ENCODE measurements around the gene NAA16. TPM values are rescaled to one million over a fixed set of nuclear protein-coding genes. Genes with fewer than 3 reads are reported as not detected.

NAA16 gene
- total RNA-seq, 1 experiment from 2014 or later: 7.5 TPM

GRCh38 chr13:41302743-41303142 lies 8.3 kb upstream of the NAA16 start:
- DNase-seq (ENCODE audit: extremely low read depth, low read depth): no peak

- DNase-seq (ENCODE audit: extremely low read depth, low read depth): no peak
These were observed 6.5 kb upstream of the NAA16 start for GRCh38 chr13:41304551-41304950.

DNA sequence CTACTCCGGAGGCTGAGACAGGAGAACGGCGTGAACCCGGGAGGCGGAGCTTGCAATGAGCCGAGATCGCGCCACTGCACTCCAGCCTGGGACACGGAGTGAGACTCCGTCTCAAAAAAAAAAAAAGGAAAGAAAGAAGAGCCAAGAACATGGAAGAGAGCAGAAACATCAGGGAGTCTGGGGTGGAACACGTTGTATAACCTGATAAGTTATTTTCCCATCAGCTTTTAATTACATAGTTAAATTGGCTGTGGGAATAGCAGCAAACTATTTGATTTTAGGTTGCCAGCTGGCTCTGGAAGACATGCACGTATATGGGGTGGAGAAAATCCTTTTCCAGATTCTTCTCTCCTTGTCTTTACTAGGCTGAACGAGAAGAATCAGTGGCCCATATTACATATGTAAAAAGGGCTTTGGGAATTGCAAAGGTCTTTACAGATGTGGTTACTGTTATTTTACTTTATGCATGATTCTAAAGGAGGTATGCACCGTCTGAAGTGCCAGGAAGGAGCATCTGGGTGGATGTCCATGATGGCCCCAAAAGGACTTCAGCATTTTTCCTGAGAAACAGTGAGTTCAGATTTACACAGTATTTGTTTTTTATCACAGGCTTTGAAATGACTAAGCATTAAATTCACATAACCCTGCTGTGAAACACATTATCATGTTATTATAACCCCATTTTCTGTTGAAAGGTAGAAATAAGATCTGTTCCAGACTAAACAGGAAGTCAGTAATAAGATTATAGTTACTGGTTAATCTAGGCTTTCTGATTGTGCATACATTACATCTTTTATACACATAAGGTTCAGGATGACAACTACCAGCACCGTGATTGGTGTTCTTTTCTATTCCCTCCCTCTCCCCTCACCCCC lies 4.6 kb upstream of the NAA16 start:
- DNase-seq (ENCODE audit: extremely low read depth, low read depth): no peak

DNA sequence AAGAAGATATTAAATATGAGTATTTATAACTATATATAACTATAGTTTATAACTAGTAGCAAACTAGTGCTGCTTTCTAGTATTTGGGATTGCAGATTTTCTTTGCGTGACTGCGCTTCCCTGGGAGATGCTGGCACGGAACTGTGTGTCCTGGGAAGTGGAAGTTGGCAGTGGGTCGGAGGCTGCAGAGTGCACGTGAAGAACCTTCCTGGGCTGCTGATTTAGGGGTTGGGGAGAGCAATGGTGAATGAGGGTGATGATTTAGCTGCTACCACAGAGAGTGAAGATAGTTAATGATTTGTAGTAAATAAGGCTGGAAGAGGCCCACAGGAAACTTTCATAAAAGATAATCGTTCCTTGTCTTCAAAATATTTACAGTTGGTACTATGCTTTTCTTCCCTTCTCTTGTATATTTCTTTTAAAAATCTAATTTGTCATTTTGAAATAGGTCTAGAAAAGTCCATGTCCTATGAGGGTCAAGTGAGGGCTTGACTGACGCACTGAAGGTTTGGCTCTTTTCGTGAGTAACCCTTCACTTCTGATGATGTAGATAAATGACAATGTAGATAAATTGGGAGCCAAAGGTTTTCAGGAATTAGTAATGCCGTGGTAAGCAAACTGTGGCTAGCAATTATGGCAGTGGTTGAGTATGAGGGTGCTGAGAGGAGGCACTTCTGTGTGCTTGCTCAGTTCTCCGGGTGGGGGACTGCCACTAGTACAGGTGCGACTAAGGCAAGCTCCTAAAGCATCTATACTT lies 3.0 kb upstream of the NAA16 start:
- DNase-seq (ENCODE audit: extremely low read depth, low read depth): no peak

DNA sequence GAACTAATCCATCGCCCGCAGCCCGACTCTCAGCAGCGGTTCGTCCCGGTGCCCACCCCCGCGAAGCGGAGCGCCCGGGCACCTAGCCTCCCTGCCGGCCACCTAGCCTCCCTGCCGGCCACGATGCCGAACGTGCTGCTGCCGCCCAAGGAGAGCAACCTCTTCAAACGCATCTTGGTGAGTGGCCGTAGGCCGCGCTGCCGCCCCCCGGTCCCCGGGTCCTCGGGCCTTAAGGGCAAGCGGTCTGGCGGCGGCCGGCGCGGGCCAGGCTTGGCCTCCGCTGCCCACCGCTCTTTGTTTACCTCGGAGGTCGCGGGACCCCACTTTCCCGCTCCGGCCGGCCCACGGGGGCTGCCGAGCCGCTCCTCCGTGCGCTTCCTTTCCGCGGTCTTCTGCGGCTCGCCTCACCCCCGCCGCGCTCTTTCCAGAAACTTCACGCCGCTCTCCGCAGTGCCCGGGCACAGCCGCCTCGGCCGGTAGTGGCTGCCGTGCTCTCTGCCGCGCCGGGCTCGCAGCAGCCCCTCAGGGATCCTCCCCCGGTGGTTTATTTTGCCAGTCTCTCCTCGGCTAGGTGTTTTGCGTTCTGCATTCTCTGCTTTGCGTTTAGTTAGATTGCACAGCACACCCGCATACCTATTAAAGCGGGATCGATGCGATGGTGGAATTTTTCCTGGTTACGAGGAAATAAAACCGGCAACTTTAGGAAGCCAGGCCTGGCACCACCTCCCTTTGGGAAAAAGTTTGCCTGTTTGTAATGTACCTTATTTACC lies 524 bp downstream of the NAA16 start:
- DNase-seq (ENCODE audit: extremely low read depth, low read depth): no peak

DNA sequence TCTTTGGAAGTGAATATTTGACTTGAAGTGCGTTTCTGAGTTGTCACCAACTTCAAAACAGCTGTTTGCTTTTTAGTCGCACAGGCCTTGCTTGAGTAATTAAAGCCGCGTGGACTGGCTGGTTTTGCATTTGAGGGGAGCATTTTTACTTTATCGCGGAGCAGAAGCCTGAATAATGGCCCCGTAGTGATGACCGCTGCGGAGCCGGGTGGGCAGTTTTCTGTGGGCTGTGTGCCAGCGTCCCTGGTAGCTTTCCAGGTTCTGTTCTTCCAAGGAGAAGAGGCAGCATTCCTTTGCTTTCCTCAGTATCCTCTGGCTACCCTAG lies 1.1 kb downstream of the NAA16 start:
- peak; percentile 15 for DNase-seq (ENCODE audit: extremely low read depth, low read depth)

DNA sequence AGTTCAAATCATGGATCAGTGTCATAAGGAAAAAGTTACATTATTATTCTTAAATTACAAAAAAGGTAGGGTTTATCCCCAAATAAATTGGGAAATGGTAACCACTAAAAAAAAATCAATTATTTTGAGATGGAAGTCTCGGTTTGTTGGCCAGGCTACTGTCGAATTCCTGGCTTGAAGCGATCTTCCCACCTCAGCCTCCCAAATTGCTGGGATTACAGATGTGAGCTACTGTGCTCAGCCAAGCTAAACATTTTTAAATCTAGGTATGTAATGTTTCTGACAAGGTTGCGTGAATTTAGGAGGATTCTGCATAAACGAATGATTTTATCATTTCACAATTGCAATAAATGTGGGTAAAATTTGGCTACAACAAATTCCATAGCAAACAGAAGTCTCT lies 2.0 kb downstream of the NAA16 start:
- no peak for DNase-seq (ENCODE audit: extremely low read depth, low read depth)

- DNase-seq (ENCODE audit: extremely low read depth, low read depth): no peak
These were observed 2.7 kb downstream of the NAA16 start for GRCh38 chr13:41313659-41314197.

- no peak for DNase-seq (ENCODE audit: extremely low read depth, low read depth)
These were observed 4.5 kb downstream of the NAA16 start for GRCh38 chr13:41315443-41316047.

GRCh38 chr13:41317243-41317642 lies 6.2 kb downstream of the NAA16 start:
- DNase-seq (ENCODE audit: extremely low read depth, low read depth): no peak

- no peak for DNase-seq (ENCODE audit: extremely low read depth, low read depth)
These were observed 14.7 kb downstream of the NAA16 start for GRCh38 chr13:41325752-41326151.

- no peak for DNase-seq (ENCODE audit: extremely low read depth, low read depth)
These were observed 15.6 kb downstream of the NAA16 start for GRCh38 chr13:41326661-41327060.

- DNase-seq (ENCODE audit: extremely low read depth, low read depth): no peak
These were observed 17.1 kb downstream of the NAA16 start for GRCh38 chr13:41327994-41328790.

- DNase-seq (ENCODE audit: extremely low read depth, low read depth): no peak
These were observed 21.8 kb downstream of the NAA16 start for GRCh38 chr13:41332829-41333228.

DNA sequence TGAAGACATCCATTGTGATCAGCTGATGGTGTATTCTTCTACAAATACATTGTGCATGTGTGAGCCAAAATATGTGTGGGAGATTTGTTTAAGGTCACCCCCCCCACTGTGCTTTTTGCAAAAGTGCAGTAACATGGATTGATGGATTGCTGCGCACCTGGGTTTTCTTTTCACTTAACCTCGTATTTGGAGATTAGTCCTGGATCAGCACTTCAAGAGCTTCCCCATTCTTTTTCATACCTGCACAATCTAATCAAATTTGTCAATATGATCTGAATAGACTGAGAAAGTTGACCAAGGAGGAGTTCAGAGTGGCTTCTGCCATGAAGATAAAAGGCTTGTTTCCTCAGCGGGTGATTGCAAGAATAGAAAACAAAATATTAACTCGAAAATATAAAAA lies 23.7 kb downstream of the NAA16 start:
- DNase-seq (ENCODE audit: extremely low read depth, low read depth): no peak

DNA sequence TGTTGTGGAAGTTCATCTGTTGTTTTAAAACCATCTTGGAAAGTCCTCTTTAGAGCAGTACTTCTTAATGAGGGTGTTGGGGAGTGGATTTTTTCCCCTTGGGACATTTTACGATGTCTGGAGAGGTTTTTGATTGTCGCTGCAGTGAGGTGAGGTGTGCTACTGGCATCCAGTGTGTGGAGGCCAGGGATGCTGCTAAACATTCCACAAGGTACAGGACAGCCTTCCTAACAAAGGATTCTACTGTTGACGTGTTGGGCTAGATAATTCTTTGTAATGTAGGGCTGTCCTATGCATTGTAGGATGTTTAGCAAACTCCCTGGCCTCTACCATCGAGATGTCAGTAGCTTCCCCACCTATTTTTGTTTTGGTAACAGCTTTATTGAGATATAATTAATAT lies 33.3 kb downstream of the NAA16 start:
- DNase-seq (ENCODE audit: extremely low read depth, low read depth): no peak

DNA sequence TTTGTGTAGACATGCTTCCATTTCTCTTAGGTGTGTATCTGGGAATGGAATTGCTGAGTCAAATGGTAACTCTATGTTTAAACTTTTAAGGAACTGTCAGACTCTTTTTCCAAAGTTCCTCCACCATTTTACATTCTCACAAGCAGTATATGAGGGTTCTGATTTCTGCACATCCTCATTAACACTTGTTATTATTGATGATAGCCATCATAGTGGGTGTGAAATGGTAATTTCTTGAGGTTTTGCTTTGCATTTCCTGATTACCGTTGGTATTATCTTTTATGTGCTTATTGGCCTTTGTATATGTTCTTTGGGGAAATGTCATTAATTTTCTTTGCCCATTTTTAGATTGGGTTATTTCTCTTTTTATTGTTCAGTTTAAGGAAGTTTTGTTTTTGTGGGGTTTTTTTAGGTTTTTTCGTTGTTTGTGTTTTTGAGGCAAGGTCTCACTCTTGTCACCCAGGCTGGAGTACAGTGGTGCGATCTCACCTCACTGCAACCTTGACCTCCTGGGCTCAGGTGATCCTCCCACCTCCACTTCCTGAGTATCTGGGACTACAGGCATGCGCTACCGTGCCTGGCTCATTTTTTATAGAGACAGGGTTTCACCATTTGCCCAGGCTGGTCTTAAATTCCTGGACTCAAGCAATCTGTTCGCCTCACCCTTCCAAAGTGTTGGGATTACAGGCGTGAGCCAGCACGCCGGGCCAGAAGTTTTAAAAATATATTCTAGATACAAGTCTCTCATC lies 34.3 kb downstream of the NAA16 start:
- DNase-seq (ENCODE audit: extremely low read depth, low read depth): no peak

DNA sequence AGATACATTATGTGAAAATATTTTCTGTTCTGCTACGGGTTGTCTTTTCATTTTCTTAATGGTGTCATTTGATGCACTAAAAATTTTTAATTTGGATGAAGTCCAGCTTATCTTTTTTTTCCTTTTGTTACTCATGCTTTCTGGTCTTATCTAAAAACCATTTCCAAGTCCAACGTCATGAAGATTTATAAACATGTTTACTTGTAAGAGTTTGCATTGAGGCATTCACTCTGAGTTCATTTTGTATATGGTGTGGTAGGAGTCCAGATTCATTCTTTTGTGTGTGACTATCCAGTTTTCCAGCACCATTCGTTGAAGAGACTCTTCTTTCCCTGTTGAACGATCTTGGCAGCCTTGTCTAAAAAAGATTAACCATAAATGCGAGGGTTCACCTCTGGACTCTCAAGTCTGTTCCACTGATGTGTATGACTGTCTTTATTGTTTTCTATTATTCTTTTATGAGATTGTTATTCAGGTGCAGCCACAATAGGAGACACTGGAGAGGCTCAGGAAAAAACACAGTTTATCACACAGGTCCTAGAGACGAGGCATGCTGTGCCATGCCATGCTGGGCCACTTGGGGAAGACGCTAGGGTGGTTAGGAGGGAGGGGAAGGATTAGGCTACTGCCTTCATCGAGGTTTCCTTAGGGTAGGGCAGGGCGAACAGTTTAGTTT lies 35.0 kb downstream of the NAA16 start:
- DNase-seq (ENCODE audit: extremely low read depth, low read depth): no peak
